Measurements from ENCODE around the gene WARS2.

The WARS2 gene

GRCh38 chr1:119080586-119080985 lies 59.9 kb downstream of the WARS2 start:
- DNase-seq = peak; percentile 54

GRCh38 chr1:119079881-119080280 lies 60.6 kb downstream of the WARS2 start:
- no peak for DNase-seq

DNA sequence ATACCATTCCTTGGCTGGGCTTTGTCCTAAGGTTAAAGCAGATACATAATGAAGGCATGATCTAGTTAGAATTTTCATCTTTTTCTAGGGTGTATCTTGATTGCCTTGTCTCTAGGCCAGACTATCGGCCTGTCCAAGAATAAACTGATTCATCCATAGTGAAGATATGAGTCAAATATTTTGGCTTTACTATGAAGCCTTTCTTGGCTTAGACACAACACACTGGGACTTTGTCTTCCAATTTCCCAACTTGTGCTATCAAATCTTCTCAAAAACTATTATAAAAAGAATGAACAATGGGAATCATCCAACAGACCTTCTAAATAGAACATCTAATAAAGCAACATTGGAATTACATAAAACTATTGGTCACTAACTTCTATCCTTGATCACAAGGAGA lies 64.8 kb downstream of the WARS2 start:
- DNase-seq = peak; percentile 62

- DNase-seq = no peak
Measured at GRCh38 chr1:119071321-119071720, 69.1 kb downstream of the WARS2 start.

DNA sequence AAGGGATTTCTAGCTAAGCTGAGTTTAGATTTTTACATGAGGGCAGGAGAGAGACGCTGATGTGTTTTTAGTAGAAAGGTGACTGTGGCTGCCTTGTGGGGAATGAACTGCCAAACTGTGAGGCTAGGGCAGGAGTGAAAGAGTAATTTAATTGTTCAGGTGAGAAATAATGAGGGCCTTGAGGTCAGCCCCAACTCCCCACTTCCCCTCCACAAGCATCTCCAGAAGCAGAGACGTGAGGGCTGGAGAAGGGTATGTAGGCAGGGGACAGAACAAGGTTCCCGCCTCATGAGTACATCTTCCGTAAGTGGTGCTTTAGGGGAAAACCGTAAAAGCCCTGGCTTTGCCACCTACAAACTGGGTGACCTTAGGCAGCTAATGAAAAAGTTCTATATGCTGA lies 70.8 kb downstream of the WARS2 start:
- no peak for DNase-seq

- DNase-seq = peak; percentile 49
Measured at GRCh38 chr1:119068427-119068826, 72.0 kb downstream of the WARS2 start.

GRCh38 chr1:119061700-119062099 lies 78.8 kb downstream of the WARS2 start:
- no peak for DNase-seq

GRCh38 chr1:119055568-119055967 lies 84.9 kb downstream of the WARS2 start:
- DNase-seq = no peak

DNA sequence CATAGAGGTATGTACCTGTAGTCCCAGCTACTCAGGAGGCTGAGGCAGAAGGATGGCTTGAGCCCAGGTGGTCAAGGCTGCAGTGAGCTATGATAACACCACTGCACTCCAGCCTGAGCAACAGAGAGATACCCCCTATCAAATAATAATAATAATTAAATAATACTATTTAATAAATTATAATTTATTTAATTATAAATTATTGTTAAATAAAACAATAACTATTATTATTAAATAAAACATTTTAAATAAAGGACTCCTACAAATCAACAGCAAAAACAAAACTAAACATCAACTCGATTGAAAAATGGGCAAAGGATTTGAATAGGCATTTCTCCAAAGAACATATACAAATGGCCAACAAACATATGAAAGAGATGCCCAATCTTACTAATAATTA lies 86.5 kb downstream of the WARS2 start:
- DNase-seq = no peak

GRCh38 chr1:119052267-119052666 lies 88.2 kb downstream of the WARS2 start:
- no peak for DNase-seq

DNA sequence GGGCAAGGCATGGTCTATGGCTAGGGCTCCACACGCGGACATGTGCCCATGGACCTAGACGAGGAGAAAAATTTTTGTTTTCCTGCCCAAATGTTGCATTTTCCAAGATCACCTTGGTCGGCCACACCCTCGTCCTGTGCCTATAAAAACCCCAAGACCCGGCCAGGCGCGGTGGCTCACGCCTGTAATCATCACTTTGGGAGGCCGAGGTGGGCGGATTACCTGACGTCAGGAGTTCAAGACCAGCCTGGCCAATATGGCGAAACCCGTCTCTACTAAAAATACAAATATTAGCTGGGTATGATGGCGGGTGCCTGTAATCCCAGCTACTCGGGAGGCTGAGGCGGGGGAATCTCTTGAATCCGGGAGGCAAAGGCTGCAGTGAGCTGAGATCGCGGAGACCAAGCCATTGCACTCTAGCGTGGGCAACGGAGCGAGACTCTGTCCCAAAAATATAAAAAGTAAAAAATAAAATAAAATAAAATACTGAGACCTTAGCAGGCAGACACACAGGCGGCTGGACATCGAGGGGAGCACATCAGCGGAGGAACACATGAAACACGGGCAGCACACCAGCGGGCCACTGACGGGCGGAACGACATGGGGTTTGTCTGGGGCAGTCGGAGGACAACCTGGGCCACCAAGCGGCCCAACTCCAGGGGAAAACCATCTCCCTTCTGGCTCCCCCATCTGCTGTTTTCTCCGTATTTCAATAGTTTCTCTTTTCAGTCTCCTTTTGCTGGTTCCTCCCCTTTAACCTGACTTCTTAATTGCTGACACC lies 91.6 kb downstream of the WARS2 start:
- no peak for DNase-seq

DNA sequence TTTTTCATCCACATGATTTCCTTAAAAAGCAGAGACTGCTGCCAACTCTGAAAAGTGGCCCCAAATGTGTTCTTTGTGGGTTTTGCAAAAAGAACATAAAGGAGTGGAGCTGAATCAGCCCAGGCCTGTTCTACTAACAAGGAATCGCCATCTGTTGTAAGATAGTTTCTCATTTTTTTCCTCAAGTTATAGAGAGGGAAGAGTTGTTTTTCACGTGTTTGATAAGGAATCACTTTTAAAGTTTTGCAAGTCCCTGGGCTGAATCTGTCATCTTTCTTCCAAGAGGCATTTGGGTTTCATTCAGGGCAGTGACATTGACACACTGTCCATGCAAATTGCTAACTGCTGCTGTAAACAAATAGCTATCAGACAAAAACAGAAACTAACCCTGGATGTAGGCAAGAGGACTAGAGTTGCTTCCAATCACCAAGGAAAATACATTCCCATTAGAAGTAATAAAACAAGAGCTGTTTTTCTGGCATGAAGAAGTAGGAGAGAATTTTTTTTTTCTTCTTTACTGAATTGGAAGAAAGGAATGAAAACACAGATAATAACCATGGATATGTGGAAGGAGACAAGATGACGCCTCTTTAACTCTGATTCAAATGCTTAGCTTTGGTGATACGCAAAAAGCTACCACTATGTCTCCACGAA lies 93.5 kb downstream of the WARS2 start:
- DNase-seq = peak; percentile 57

DNA sequence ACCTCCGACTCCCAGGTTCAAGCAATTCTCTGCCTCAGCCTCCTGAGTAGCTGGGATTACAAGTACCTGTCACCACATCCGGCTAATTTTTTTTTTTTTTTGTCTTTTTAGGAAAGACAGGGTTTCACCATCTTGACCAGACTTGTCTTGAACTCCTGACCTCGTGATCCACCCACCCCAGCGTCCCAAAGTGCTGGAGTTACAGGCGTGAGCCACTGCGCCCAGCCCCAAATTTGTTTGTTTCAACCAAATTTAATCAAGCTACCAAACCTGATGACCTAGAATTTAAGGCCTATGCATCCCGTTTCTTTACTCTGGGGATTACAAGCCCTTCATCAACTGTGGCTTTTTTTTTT lies 94.0 kb downstream of the WARS2 start:
- no peak for DNase-seq

DNA sequence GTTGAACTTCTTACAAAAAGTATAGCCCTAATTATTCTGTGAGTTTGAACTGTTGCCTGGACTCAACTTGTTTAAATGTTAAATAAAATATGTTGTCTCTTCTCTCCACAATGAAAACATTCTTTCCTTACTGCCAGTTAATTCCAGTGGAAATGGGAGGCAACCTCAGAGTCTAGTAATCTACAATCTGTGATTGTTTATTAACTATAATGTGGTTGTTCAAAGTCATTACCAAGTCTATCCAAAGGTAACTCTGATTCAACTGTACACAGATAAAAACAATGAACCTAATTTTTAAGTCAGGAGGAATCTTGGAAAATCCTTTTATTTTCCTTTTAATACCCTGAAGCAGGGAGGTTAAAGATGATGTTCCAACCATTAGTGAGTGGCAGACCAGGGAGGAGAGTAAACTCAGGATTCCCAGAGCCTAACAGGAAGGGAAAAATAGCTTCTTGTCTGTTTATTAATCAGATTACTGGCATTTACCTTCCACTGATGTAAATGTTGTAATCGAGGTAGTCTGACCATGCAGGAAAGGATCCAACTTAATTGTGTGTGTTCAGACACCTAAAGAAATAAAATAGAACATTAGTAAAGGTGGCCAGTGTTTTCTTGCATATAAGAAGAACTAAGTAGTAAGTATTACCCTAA lies 95.2 kb downstream of the WARS2 start:
- DNase-seq = no peak

DNA sequence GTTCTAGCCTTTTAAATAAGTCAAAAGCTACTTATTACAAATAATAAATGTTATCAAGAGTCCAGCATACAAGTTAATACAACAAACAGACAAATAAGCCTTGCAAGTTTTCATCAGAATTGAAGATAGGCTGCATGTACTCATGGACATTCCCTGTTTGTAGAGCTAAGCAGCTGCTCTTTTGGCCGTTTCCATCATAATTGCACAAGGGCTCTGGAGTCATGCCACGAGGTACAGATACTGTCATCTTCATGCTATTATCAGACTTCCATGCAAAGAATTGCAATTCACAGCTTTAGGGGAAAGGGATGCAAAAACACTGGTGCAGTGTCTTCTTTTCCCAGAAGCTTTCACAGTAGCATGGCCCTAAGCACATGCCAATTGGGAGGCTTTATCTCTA lies 99.5 kb downstream of the WARS2 start:
- DNase-seq = peak; percentile 47

DNA sequence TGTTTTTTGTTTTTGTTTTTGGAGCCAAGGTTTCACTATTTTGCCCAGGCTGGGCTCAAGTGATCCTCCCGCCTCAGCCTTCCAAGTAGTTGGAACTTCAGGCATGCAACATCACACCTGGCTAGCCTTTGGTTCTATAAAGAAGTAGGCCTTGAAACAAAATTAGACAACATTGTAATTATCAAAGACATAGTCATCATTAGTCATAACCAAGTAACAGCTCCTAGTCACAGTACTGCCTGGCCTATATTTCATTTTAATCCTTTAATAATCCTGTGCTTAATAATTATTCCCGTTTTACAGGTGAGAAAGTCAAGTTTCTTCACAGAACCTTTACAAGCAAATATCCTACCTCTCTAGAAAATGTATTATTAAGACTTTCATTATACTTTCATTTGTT lies 100.0 kb downstream of the WARS2 start:
- no peak for DNase-seq

DNA sequence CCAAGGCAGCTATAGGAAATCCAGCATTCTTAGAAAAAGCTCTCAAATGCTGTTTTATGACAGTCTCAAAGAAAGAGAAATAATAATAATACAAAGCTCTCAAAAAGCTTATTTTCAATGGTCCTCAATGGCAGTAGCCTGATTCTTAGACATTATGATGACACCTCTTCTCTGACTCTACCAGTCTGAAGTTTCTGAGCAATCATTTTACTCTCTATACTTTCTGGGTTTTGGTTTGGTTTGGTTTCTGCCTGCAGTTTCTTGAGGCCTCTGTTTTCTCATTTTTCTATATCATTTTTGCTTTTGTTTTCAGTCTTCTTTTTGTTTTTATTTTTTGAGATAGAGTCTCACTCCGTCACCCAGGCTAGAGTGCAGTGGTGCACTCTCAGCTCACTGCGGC lies 102.1 kb downstream of the WARS2 start:
- no peak for DNase-seq

DNA sequence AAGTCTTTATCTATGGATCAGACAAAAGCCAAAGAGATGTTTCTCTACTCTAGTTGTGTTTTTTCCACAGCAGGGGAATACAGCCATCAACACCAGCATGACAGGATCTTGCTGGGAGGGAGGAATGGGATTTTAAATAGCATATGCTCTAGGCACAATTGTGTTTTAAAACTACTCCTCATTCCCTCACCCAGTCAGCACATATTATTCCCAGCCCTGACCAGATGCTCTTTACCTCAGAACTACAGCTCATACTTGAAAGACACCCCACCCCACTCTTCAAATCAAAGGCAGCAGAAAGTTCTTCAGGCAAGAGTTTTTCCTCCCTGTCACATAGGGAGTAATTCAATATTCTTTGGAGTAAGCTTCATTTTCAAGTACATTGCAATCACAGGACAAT lies 106.1 kb downstream of the WARS2 start:
- no peak for DNase-seq

DNA sequence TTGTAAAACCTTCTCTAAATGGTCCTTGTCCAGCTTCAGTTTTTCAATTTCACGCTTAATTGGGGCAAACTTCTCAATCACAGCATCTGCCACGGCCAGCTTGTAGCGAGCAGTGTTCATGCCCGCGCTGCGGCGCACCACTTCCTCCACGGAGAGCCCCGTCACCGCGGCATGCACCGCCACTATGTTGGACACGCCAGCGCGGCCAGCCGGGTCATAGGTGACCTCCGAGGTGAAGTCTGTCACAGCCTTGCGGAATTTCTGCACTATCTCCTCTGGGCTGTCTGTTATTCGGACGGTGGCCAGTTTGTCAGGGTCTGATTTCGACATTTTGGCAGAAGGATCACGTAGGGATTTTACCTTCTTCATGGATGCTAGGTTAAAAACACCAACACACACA lies 107.5 kb downstream of the WARS2 start:
- DNase-seq = no peak

DNA sequence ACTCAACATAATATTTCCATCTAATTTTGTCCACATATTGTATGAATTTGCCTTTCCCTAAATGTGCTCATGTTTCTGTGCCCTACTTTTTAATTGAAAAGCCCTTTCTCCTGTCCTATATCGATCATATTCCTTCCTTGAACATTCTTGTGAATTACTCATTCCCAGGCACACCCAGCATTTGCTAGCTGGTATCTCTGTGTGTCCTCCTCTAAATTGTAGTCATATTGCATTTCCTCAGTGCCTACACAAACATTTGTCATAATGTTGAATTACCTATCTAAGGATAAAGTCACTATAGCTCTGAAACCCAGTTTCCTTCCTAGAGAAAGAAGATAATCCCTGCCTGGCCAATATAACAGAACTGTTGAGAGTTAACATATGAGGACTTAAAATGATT lies 112.7 kb downstream of the WARS2 start:
- no peak for DNase-seq

DNA sequence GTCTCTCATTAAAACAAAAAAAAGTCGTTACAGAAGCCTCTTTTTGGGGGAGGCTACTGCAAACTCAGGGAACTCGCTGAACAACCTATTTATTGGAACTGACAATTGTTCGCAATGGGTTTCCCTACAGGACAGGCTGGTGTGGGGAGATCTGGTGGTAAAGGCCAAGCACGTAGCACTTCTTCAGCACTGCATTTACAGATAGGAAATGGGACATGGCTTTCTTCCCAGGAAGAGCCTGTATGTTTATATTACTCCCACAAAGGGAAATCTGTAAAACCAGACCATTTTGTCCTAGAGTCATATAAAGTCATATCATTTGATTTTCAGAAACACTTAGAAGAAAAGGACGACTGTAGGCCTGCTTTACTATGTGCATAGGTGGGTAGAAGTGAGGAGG lies 113.5 kb downstream of the WARS2 start:
- DNase-seq = no peak

DNA sequence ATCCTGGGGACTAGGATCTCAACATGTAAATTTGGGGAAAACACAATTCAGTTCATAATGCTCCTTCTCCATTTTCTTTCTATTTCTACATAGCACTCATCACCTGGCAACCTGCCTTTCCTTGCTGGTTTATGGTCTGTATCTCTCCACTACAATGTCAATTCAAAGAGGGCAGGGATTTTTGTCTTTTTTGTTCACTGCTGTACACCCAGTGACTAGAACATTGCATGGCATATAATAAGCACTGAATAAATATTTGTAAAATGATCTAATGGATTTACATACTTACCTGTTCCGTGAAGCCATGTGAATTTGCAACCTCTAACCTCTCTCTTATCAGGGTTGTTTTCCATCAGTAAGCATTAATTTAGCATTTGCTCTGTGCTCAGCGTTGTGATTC lies 124.9 kb downstream of the WARS2 start:
- no peak for DNase-seq

DNA sequence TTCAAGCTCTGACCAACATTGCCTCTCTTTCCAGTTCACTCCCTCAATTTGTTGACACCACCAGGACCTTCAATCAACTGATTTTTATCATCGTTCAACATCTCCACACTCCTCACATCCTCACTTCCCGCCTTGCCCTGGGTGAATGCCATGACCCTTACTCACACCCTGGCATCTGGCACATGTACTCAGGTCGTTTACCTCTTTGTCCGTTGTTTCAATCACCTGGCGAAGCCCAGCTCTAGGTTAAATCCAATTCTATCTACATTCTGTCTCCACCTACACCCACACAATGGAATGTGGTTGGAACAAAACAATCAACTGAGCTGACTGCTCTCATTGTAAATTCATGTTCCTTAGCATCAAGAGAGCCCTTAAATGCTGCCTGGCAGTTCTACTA lies 128.1 kb downstream of the WARS2 start:
- DNase-seq = no peak

DNA sequence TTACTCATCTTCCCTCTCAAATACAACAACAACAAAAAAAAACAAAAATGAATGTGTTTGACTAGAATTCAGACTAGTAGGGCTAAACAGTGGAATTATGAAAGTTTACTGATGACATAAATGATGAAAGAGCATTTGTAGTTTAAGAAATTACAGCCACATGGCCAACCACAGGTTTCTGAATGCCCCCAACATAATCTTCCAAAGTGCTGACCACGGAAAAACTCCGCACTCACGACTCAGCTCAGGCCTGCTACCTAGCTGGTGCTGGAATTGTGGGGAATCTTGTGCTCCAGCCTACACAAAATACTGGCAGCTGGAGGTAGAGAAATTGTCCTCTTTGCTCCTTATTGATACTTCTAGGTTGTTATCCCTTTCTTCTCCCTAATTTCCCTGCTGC lies 128.7 kb downstream of the WARS2 start:
- DNase-seq = no peak
